SK-N-SH treated with all-trans-retinoic acid at 6 μM for 48 hours (cell line): ENCODE data around the gene RAPGEF1.

Source experiments
- ATAC-seq: fragments of 200-7000 bp; cut with Tn5 transposase; 3 replicates; pipeline ENCODE4 v1.9.1; 2020; ENCODE audit warnings: mild to moderate bottlenecking, moderate library complexity
- BACH2 ChIP-seq: fragments of 250-450 bp; sonication (Bioruptor Pico); IDR thresholded peaks from 2 replicates; pipeline ENCODE4 v1.9.0; 2021; ENCODE audit warnings: mild to moderate bottlenecking, borderline replicate concordance
- CREB5 ChIP-seq: fragments of 250-450 bp; sonication (Bioruptor Pico); IDR thresholded peaks from 2 replicates; pipeline ENCODE4 v1.5.1; 2020; ENCODE audit warnings: low read depth, mild to moderate bottlenecking, moderate library complexity
- CSDC2 ChIP-seq: fragments of 250-450 bp; sonication (Bioruptor Pico); IDR thresholded peaks from 2 replicates; pipeline ENCODE4 v1.5.0; 2020; ENCODE audit warnings: mild to moderate bottlenecking, moderate library complexity
- ESRRG ChIP-seq: fragments of 250-450 bp; sonication (Bioruptor Pico); IDR thresholded peaks from 2 replicates; pipeline ENCODE4 v1.6.1; 2021; ENCODE audit warnings: mild to moderate bottlenecking
- GLIS3 ChIP-seq: fragments of 250-450 bp; sonication (Bioruptor Pico); IDR thresholded peaks from 2 replicates; pipeline ENCODE4 v1.5.0; 2020; ENCODE audit warnings: mild to moderate bottlenecking, moderate library complexity
- ISL1 ChIP-seq: fragments of 250-450 bp; sonication (Bioruptor Pico); IDR thresholded peaks from 2 replicates; pipeline ENCODE4 v2.1.2; 2022; ENCODE audit warnings: mild to moderate bottlenecking, moderate library complexity
- OSR1 ChIP-seq: fragments of 250-450 bp; sonication (Bioruptor Pico); IDR thresholded peaks from 2 replicates; pipeline ENCODE4 v1.8.0; 2022; ENCODE audit warnings: moderate library complexity, mild to moderate bottlenecking, inconsistent platforms
- PATZ1 ChIP-seq: fragments of 250-450 bp; sonication (Bioruptor Pico); IDR thresholded peaks from 2 replicates; pipeline ENCODE4 v1.8.0; 2020; ENCODE audit warnings: mild to moderate bottlenecking, moderate library complexity, borderline replicate concordance
- PPARA ChIP-seq: fragments of 250-450 bp; sonication (Bioruptor Pico); IDR thresholded peaks from 2 replicates; pipeline ENCODE4 v1.5.0; 2020; ENCODE audit warnings: mild to moderate bottlenecking, borderline replicate concordance
- TCF4 ChIP-seq: fragments of 250-450 bp; sonication (Bioruptor Pico); IDR thresholded peaks from 2 replicates; pipeline ENCODE4 v1.8.0; 2021; ENCODE audit warnings: mild to moderate bottlenecking, moderate library complexity, borderline replicate concordance
- TOX ChIP-seq: fragments of 250-450 bp; sonication (Bioruptor Pico); IDR thresholded peaks from 2 replicates; pipeline ENCODE4 v1.8.0; 2021; ENCODE audit warnings: mild to moderate bottlenecking, moderate library complexity, borderline replicate concordance
- ZFP30 ChIP-seq: fragments of 450-650 bp; formaldehyde crosslinking; IDR thresholded peaks from 2 replicates; pipeline ENCODE4 v1.5.0; 2022; ENCODE audit warnings: mild to moderate bottlenecking, moderate library complexity
- ZNF565 ChIP-seq: fragments of 450-650 bp; formaldehyde crosslinking; conservative IDR thresholded peaks from 2 replicates; pipeline ENCODE4 v1.5.0; 2020; ENCODE audit warnings: low read depth, mild to moderate bottlenecking, moderate library complexity
- ZNF8 ChIP-seq: fragments of 450-650 bp; formaldehyde crosslinking; IDR thresholded peaks from 2 replicates; pipeline ENCODE4 v1.5.0; 2020; ENCODE audit warnings: mild to moderate bottlenecking, moderate library complexity
- TF ChIP-seq, protein P1 (sequence below): fragments of 250-450 bp; sonication (Bioruptor Pico); IDR thresholded peaks from 2 replicates; pipeline ENCODE4 v1.8.0; 2021; ENCODE audit warnings: low read depth, mild to moderate bottlenecking, moderate library complexity, borderline replicate concordance
- TF ChIP-seq, protein P2 (sequence below): fragments of 250-450 bp; sonication (Bioruptor Pico); IDR thresholded peaks from 2 replicates; pipeline ENCODE4 v1.5.0; 2020; ENCODE audit warnings: mild to moderate bottlenecking, moderate library complexity

The RAPGEF1 gene

GRCh38 chr9:131713016-131713415 is 26.9 kb downstream of the RAPGEF1 start:
- ATAC-seq = no peak
- no peak for TF ChIP-seq ZFP30 (CRISPR knock-in tag)
- TF ChIP-seq BACH2 (CRISPR knock-in tag) = no peak
- no peak for TF ChIP-seq ISL1 (CRISPR knock-in tag)
- TF ChIP-seq OSR1 (CRISPR knock-in tag) = no peak
- TF ChIP-seq PATZ1 = no peak
- TF ChIP-seq, protein P1, sequence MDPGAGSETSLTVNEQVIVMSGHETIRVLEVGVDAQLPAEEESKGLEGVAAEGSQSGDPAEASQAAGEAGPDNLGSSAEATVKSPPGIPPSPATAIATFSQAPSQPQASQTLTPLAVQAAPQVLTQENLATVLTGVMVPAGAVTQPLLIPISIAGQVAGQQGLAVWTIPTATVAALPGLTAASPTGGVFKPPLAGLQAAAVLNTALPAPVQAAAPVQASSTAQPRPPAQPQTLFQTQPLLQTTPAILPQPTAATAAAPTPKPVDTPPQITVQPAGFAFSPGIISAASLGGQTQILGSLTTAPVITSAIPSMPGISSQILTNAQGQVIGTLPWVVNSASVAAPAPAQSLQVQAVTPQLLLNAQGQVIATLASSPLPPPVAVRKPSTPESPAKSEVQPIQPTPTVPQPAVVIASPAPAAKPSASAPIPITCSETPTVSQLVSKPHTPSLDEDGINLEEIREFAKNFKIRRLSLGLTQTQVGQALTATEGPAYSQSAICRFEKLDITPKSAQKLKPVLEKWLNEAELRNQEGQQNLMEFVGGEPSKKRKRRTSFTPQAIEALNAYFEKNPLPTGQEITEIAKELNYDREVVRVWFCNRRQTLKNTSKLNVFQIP (CRISPR knock-in tag) = no peak
- TF ChIP-seq CREB5 (CRISPR knock-in tag) = no peak
- TF ChIP-seq TOX (CRISPR knock-in tag) = no peak
- TF ChIP-seq ZNF8 (CRISPR knock-in tag) = no peak
- TF ChIP-seq, protein P2, sequence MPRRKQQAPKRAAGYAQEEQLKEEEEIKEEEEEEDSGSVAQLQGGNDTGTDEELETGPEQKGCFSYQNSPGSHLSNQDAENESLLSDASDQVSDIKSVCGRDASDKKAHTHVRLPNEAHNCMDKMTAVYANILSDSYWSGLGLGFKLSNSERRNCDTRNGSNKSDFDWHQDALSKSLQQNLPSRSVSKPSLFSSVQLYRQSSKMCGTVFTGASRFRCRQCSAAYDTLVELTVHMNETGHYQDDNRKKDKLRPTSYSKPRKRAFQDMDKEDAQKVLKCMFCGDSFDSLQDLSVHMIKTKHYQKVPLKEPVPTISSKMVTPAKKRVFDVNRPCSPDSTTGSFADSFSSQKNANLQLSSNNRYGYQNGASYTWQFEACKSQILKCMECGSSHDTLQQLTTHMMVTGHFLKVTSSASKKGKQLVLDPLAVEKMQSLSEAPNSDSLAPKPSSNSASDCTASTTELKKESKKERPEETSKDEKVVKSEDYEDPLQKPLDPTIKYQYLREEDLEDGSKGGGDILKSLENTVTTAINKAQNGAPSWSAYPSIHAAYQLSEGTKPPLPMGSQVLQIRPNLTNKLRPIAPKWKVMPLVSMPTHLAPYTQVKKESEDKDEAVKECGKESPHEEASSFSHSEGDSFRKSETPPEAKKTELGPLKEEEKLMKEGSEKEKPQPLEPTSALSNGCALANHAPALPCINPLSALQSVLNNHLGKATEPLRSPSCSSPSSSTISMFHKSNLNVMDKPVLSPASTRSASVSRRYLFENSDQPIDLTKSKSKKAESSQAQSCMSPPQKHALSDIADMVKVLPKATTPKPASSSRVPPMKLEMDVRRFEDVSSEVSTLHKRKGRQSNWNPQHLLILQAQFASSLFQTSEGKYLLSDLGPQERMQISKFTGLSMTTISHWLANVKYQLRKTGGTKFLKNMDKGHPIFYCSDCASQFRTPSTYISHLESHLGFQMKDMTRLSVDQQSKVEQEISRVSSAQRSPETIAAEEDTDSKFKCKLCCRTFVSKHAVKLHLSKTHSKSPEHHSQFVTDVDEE (CRISPR knock-in tag) = no peak
- TF ChIP-seq ZNF565 (CRISPR knock-in tag) = no peak
- TF ChIP-seq GLIS3 = no peak
- no peak for TF ChIP-seq ESRRG (CRISPR knock-in tag)
- TF ChIP-seq CSDC2 (CRISPR knock-in tag) = no peak
- no peak for TF ChIP-seq TCF4
- TF ChIP-seq, all 23 proteins: peak for 0

- no peak for ATAC-seq
- no peak for TF ChIP-seq ESRRG (CRISPR knock-in tag)
- no peak for TF ChIP-seq PPARA
- TF ChIP-seq GLIS3 = no peak
- TF ChIP-seq, protein P1 (CRISPR knock-in tag) = no peak
- TF ChIP-seq OSR1 (CRISPR knock-in tag) = no peak
- no peak for TF ChIP-seq ISL1 (CRISPR knock-in tag)
- TF ChIP-seq, protein P2 (CRISPR knock-in tag) = no peak
- TF ChIP-seq, all 23 proteins: peak for 0
Observed at GRCh38 chr9:131712151-131712716, 27.6 kb downstream of the RAPGEF1 start.
